Transverse colon (tissue), 3 donors: ENCODE measurements around the gene HPCAL1.

Source experiments
- POLR2A ChIP-seq: fragments of 450-650 bp; IDR thresholded peaks from one replicate; pipeline ENCODE4 v1.6.1; 2016; ENCODE audit warnings: antibody characterized with exemption, mild to moderate bottlenecking, moderate library complexity
- TF ChIP-seq, protein P1 (sequence below), 5 experiments: fragments of 200-600 bp in 3 of 5; fragments of 450-650 bp in 2 of 5; sonication (generic) in 3 of 5; IDR thresholded peaks; 1 replicate in 2 of 5; 2 replicates in 3 of 5; pipeline ENCODE4 v1.5.1; 2016 to 2017; ENCODE audit warnings: antibody characterized with exemption in 5 of 5, inconsistent platforms in 3 of 5, mild to moderate bottlenecking in 2 of 5, moderate library complexity in 1 of 5

DNA sequence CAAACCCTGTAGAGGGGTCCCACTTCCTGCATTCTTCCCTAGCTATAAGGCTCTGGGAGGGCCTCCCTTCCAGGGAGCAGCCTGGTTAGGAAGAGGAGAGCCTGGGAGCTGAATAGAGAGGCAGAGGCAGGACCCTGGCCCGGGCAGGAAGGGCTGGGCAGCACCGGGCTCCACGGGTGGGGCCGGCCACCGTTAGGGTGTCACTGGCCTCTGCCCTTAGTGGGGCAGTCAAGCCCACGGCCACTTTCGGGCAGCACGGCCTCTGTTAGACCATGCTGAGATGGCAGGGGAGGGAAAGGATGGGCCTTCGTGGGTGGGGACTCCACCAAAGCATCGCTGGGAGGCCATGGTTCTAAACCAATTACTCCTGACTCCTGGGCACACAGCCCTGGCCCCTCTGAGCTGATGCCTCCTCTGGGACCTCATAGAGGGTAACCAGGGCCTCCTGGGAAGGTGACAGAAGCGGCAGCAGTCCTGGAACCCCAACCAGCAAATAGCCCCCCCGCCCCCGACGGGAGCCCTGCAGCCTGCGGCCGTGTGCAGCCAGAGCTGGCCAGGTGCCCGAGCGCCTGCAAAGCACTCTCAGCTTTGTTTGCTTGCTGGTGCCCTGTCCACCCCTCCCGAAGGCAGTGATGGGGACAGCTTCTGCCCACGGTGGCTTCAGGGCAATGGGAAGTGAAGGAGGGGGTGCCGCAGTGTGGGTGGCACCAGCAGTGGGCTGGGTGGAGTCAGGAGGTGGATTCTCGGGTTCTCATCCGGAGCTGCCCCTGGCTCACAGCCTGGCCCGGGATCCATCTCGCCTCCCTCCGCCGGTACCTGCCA is 16.3 kb upstream of the HPCAL1 start:
- TF ChIP-seq, protein P1, sequence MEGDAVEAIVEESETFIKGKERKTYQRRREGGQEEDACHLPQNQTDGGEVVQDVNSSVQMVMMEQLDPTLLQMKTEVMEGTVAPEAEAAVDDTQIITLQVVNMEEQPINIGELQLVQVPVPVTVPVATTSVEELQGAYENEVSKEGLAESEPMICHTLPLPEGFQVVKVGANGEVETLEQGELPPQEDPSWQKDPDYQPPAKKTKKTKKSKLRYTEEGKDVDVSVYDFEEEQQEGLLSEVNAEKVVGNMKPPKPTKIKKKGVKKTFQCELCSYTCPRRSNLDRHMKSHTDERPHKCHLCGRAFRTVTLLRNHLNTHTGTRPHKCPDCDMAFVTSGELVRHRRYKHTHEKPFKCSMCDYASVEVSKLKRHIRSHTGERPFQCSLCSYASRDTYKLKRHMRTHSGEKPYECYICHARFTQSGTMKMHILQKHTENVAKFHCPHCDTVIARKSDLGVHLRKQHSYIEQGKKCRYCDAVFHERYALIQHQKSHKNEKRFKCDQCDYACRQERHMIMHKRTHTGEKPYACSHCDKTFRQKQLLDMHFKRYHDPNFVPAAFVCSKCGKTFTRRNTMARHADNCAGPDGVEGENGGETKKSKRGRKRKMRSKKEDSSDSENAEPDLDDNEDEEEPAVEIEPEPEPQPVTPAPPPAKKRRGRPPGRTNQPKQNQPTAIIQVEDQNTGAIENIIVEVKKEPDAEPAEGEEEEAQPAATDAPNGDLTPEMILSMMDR (IDR thresholded peaks at IDR 0.05) = no peak
- TF ChIP-seq POLR2A = no peak
